RWPE2 (cell line): ENCODE results near the gene NRTN.

Experiments used
- ATAC-seq: fragments of 200-7000 bp; cut with Tn5 transposase; 3 replicates; pipeline ENCODE4 v1.9.1; 2021; ENCODE audit warnings: low read depth
- DNase-seq: peaks from one replicate; pipeline ENCODE4 v3.0.0-alpha.2; 2020; ENCODE audit warnings: low spot score
- H3K27ac ChIP-seq: fragments of 450-650 bp; 2 replicates; pipeline ENCODE4 v1.5.1; 2017; ENCODE audit warnings: mild to moderate bottlenecking; ENCODE audit not compliant: poor library complexity, severe bottlenecking
- H3K27me3 ChIP-seq: fragments of 250-450 bp; sonication (Bioruptor Pico); 2 replicates; pipeline ENCODE4 v1.5.1; 2021; ENCODE audit warnings: mild to moderate bottlenecking, moderate library complexity; ENCODE audit not compliant: insufficient read depth, poor library complexity, severe bottlenecking
- H3K36me3 ChIP-seq: fragments of 250-450 bp; sonication (Bioruptor Pico); 2 replicates; pipeline ENCODE4 v1.5.1; 2020; ENCODE audit warnings: low read depth, mild to moderate bottlenecking, moderate library complexity
- H3K4me1 ChIP-seq: fragments of 250-450 bp; sonication (Bioruptor Pico); 2 replicates; pipeline ENCODE4 v1.5.1; 2021; ENCODE audit warnings: mild to moderate bottlenecking, moderate library complexity; ENCODE audit not compliant: insufficient read depth, poor library complexity, severe bottlenecking
- H3K4me3 ChIP-seq: fragments of 250-450 bp; sonication (Bioruptor Pico); 2 replicates; pipeline ENCODE4 v1.5.1; 2021; ENCODE audit warnings: mild to moderate bottlenecking, moderate library complexity; ENCODE audit not compliant: severe bottlenecking
- H3K9me3 ChIP-seq: fragments of 250-450 bp; sonication (Bioruptor Pico); 2 replicates; pipeline ENCODE4 v1.5.1; 2021; ENCODE audit warnings: mild to moderate bottlenecking, moderate library complexity; ENCODE audit not compliant: severe bottlenecking
- CTCF ChIP-seq: fragments of 450-650 bp; IDR thresholded peaks from one replicate; pipeline ENCODE4 v1.5.1; 2017; ENCODE audit warnings: mild to moderate bottlenecking, moderate library complexity; ENCODE audit not compliant: poor library complexity, severe bottlenecking

NRTN gene

GRCh38 chr19:5782322-5782721 is 22.5 kb upstream of the NRTN start:
- ATAC-seq (no peak; the same call in 2 of the 3 replicates), DNase-seq (no peak)
- H3K27me3 ChIP-seq: no peaks in the 10 kb centered on the region
- no peaks in the 10 kb centered on the region for H3K4me1 ChIP-seq
- TF ChIP-seq CTCF: no peak
- no peaks in the 10 kb centered on the region for H3K9me3 ChIP-seq
- peaks cover 17% of the 10 kb centered on the region for H3K36me3 ChIP-seq
- H3K4me3 ChIP-seq: no peak overlapping the region
- no peak overlapping the region for H3K27ac ChIP-seq

GRCh38 chr19:5782945-5783919 is 21.6 kb upstream of the NRTN start:
- TF ChIP-seq CTCF: no peak
- H3K4me1 ChIP-seq: no peaks in the 10 kb centered on the region
- no peaks in the 10 kb centered on the region for H3K27me3 ChIP-seq
- H3K36me3 ChIP-seq: peaks cover 26% of the 10 kb centered on the region
- H3K27ac ChIP-seq: no peak overlapping the region
- H3K4me3 ChIP-seq: no peak overlapping the region
- ATAC-seq: no peak
- no peak for DNase-seq
- no peaks in the 10 kb centered on the region for H3K9me3 ChIP-seq

GRCh38 chr19:5784581-5785147 is 20.2 kb upstream of the NRTN start, which contains the start of gene PRR22:
Gene PRR22 (minus strand): TSS chr19:5784746. CDS start chr19:5784660, 86 bp downstream.
- no peak within 1 kb of the TSS for H3K4me3 ChIP-seq
- H3K9me3 ChIP-seq: no peaks in the 10 kb centered on the region
- H3K27me3 ChIP-seq: no peaks in the 10 kb centered on the region
- H3K36me3 ChIP-seq: peaks cover 39% of the 10 kb centered on the region
- no peaks in the 10 kb centered on the region for H3K4me1 ChIP-seq
- TF ChIP-seq CTCF: no peak
- ATAC-seq: no peak; the same call in 2 of the 3 replicates
- no peak within 1 kb of the TSS for H3K27ac ChIP-seq
- no peak for DNase-seq

- no peak for ATAC-seq
- Histone ChIP-seq H3K27ac (no peak overlapping the region), H3K36me3 (peaks cover 44% of the 10 kb centered on the region)
Measured at GRCh38 chr19:5785423-5785822, 19.4 kb upstream of the NRTN start.

More at GRCh38 chr19:5785423-5785822, 19.4 kb upstream of the NRTN start:
- Histone ChIP-seq H3K9me3 (no peaks in the 10 kb centered on the region), H3K4me1 (no peaks in the 10 kb centered on the region), H3K27me3 (no peaks in the 10 kb centered on the region), H3K4me3 (no peak overlapping the region)
- TF ChIP-seq CTCF: no peak
- DNase-seq: no peak
